ENCODE results near the gene CLC.
"Not testable (repeated sequence)": the region's sequence is repeated elsewhere in the genome, so short reads cannot be mapped to it uniquely, and the experiment has no call there.

CLC gene

DNA sequence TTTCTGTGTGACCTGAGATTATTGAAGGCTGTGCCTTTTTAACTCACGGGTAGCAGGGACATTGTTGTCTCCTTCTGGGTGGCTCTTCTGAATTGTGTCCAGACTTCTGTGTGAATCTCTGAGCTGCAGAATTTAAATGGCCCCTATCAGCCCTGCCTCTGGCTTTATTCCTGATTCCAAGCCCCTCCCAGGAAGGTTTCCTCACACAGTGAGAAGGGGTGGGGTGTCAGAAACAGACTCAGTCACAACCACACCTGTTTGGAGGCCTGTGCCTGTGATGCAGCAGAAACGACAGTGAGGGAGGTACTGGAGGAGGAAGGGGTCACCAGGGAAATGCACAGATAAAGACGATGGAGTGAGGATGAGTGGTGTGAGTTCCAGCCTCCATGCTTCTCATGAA is at the start of gene CLC:
Gene CLC (minus strand): TSS at position 139 of the 400 bp plus-strand sequence. CDS start 77 bp downstream, at position 62.
- no peak for DNase-seq

GRCh38 chr19:39780894-39781293 is 43.1 kb upstream of the CLC start:
- no peak for DNase-seq

DNA sequence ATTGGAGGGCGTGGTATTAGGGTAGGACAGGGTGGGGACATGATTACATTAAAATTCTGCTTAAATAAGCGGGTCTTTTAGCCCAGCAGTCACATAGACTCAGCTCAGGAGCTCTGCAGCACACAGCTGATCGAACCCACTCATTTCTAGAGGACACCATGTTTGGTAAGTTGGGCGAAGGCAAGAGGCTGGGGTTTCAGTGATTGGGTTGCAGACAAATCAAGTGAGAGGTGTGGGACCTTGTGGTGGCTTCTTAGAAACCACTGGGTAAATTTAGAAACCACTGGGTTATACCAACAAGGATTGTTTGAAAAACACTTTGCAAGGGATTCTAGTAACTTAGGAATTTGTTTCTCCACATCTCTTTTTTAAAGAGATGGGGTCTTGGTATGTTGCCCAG is 40.9 kb upstream of the CLC start, which contains the start of gene LEUTX:
Gene LEUTX (plus strand): TSS at position 92 of the 400 bp plus-strand sequence. CDS start 67 bp downstream, at position 159.
- DNase-seq: no peak

DNA sequence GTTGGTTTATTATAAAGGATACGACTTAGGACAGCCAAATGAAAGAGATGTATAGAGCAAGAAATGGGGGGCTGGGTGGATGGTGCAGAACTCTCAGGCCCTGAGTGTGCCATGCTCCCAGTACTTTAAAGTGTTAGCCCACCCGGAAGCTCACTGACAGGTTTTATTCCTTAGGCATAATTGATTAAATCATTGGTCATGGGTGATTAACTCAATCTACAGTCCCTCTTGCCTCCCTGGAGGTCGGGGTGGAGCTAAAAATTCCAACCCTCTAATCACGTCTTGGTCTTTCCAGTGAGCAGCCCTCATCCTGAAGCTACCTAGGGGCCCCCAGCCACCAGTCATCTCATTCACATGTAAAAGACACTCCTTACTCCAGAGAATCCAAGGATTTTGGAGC is 31.0 kb upstream of the CLC start:
- DNase-seq: no peak

- no peak for DNase-seq
Measured at GRCh38 chr19:39768334-39768733, 30.5 kb upstream of the CLC start.

GRCh38 chr19:39765091-39766076 is 27.6 kb upstream of the CLC start:
- peak; percentile 63 for DNase-seq

- not testable (repeated sequence) for DNase-seq
Measured at GRCh38 chr19:39761851-39762250, 24.0 kb upstream of the CLC start.

GRCh38 chr19:39759457-39760184 is 21.8 kb upstream of the CLC start:
- DNase-seq: no peak

DNA sequence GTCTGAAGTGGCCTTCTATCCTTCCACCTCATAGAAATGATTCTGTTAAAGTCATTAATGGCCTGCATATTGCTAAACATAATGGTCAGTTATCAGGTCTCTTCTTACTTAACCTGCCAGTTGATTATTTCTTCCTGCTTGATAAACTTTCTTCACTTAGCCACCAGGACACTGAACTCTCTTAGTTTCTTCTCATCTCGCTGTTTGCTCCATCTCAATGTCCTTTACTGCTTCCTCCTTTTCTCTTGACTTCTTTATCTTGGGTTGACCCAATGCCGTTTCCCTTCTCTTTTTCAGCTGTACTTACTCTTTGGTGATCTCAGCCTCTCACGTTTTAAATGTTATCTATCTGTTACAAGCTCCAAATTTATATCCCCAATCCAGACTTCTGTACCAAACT is 17.1 kb upstream of the CLC start:
- no peak for DNase-seq

GRCh38 chr19:39754544-39754943 is 16.7 kb upstream of the CLC start:
- DNase-seq: no peak

- no peak for DNase-seq
Measured at GRCh38 chr19:39752795-39753194, 15.0 kb upstream of the CLC start.

DNA sequence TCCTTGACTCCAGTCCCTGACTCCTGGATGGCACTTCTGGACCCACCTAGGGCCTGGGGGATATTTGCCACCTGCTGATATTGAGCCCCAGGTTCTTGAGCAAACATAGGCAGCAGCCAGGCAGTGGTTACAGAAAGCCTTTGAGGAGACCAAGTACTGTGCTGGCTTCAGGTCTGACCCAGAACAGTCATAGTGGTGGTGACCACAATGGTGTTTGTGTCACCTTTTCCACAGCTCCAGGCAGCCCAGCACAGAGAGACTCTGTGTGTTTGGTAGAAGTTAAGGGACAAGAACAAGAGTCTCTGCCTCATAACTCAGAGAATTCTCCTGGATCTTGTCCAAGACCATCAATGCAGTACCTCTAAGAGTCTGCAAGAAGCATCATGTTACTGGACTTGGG is 14.6 kb upstream of the CLC start:
- DNase-seq: no peak

GRCh38 chr19:39749981-39750380 is 12.2 kb upstream of the CLC start:
- DNase-seq: no peak

- DNase-seq: no peak
Measured at GRCh38 chr19:39746836-39747529, 9.2 kb upstream of the CLC start.

- no peak for DNase-seq
Measured at GRCh38 chr19:39745643-39746042, 7.8 kb upstream of the CLC start.

DNA sequence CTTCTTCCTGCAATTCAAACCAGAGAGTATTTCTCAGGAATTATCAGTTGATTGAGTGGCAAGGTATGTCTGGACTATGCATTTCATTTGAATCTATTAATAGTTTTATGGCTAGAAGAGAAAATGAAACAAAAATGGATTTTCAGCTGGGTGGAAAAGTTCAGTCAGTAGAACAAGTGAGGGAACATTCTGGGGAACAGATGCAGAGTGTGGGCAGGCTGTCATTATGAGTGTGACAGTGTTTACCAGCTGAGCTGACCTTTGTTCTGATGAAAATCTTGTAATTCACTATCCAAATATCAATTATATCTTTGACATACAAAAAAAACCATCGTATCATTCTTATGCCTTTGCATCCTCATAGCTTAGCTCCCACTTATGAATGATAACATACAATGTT is 2.6 kb upstream of the CLC start:
- no peak for DNase-seq

DNA sequence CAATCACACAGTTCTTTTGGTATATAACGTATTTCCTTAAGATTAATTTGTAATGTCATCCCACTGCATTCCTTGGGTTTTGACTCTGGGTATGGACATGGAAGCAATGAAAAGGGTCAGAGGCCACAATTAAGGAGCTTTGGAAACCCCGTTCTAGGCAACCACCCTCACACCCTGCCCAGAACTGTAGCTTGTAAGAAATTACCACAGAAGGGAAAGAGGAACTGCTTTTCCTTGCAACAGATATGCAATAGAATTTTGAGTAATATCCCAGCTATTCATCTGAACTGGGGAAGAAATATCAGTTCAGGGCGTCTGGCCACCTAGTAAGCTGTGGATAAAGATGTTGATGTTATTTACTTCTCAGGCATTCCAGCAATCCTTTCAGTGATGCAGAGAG is 985 bp upstream of the CLC start:
- DNase-seq: no peak

DNA sequence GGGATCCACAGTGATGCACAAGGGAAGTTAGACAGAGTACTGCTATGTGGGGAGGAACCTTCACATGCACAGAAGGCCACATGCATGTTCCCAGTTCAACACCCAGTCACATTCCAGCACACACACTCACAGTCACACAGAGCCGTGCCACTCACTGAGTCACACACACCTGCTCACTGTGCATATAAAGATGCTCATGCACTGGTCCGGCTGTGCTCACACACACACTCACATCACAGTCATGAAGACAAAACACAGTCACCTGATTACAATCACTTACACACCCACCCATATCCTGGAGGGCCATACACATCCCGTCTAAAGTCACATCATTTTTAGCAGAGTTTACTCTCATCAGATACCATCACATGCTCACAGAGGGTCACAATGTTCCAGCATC is 478 bp downstream of the CLC start:
- no peak for DNase-seq

DNA sequence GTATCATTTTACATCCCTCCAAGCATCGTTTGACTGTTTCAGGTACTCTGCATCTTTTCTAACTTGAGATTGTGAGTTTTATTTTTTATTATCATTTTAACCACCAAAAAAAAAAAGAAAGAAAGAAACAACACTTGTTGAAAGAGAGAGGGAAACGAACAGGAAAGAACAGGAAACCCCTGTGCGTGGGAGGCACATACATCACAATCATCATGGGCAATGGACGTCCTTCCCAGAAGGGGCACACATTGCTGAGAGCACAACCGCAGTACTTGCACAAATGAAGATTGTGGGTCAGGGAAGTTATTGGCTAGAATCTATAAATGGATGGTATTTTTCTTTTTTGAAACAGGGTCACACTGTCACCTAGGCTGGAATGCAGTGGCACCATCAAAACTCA is 1.7 kb downstream of the CLC start:
- DNase-seq: no peak

DNA sequence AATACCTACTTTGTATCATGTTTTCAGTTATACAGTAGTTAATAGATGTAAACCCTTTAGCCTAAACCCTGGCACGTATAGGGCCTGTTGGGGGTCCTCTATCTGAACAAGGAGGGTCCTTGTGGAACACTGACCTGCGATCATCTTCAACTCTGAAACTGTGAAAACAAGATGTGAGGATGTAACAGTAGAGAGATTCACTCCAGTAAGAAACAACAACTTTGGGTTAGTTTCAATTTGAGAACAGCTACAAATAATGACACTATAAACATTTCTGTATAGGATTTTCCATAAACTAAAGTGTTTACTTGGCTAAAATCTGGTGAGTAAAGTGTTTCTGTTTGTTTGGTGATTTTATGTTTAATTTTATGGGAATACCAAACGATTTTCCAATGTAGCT is 2.1 kb downstream of the CLC start:
- no peak for DNase-seq

- no peak for DNase-seq
Measured at GRCh38 chr19:39733841-39734240, 4.0 kb downstream of the CLC start.

- DNase-seq: no peak
Measured at GRCh38 chr19:39731685-39732084, 6.1 kb downstream of the CLC start.

DNA sequence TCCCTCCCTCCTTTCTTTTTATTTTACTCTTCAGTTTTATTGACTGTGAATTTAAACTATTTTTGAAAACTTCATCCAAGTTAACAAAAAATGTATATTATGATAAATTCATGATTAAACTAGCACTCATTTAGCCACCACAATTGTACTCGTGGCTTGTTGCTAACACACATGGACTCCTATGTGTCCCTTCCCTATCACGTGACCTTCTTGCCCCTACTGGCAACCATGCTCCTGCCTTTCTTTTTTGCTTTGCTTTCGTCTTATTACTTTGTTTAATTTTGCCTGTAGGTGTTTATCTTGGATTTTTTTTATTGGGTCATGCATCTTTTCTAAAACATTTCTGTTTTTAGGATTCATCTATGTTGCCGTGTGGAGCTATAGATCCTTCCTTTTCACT is 8.2 kb downstream of the CLC start:
- no peak for DNase-seq

Data from activated CD8-positive, alpha-beta memory T cell treated with anti-CD3 and anti-CD28 coated beads for 24 hours (primary cell).